Measurements from ENCODE around the gene GFM1. TPM values are rescaled to one million over a fixed set of nuclear protein-coding genes. Genes with fewer than 3 reads are reported as not detected.

The GFM1 gene
- total RNA-seq, 1 donor from 2014 or later: 37.2 TPM

DNA sequence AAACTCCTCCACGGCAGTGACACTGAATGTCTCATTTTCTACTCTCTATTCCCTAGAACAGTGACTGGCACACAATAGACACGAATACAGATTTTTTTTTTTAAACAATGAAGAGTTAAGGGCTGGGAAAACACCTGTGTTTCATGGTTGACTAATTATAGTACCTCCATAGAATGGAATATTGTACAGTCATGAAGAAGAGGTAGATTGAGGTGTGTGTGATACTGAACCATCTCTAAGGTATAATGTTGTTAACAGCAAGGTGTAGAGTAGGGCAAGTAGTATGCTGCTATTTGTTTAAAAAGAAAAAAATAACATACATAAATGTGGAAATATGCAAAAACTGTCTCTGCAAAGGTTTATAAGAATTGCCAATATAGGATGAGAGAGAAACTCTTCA lies 93.1 kb downstream of the GFM1 start:
- no peak overlapping the region for H3K27ac Mint-ChIP-seq
- peaks cover 27% of the 10 kb centered on the region for H3K4me1 Mint-ChIP-seq
- no peak for DNase-seq (ENCODE audit: low spot score in 2 of 2, unreplicated experiment in 2 of 2)
- peaks cover 56% of the 10 kb centered on the region for H3K36me3 Mint-ChIP-seq
- TF ChIP-seq, protein P1, sequence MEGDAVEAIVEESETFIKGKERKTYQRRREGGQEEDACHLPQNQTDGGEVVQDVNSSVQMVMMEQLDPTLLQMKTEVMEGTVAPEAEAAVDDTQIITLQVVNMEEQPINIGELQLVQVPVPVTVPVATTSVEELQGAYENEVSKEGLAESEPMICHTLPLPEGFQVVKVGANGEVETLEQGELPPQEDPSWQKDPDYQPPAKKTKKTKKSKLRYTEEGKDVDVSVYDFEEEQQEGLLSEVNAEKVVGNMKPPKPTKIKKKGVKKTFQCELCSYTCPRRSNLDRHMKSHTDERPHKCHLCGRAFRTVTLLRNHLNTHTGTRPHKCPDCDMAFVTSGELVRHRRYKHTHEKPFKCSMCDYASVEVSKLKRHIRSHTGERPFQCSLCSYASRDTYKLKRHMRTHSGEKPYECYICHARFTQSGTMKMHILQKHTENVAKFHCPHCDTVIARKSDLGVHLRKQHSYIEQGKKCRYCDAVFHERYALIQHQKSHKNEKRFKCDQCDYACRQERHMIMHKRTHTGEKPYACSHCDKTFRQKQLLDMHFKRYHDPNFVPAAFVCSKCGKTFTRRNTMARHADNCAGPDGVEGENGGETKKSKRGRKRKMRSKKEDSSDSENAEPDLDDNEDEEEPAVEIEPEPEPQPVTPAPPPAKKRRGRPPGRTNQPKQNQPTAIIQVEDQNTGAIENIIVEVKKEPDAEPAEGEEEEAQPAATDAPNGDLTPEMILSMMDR (IDR thresholded peaks at IDR 0.05; ENCODE audit: unreplicated experiment): no peak
- peaks cover 13% of the 10 kb centered on the region for H3K9me3 Mint-ChIP-seq
- no peak overlapping the region for H3K4me3 Mint-ChIP-seq
- no peaks in the 10 kb centered on the region for H3K27me3 Mint-ChIP-seq (ENCODE audit: low read depth)

GRCh38 chr3:158737976-158738615 lies 93.8 kb downstream of the GFM1 start:
- TF ChIP-seq, protein P1 (IDR thresholded peaks at IDR 0.05; ENCODE audit: unreplicated experiment): no peak
- Mint-ChIP-seq H3K27me3 (ENCODE audit: low read depth) (no peaks in the 10 kb centered on the region), H3K36me3 (peaks cover 62% of the 10 kb centered on the region), H3K4me3 (no peak overlapping the region), H3K9me3 (peaks cover 13% of the 10 kb centered on the region), H3K27ac (peak overlapping the region; percentile 91), H3K4me1 (peaks cover 24% of the 10 kb centered on the region)
- DNase-seq (ENCODE audit: low spot score in 2 of 2, unreplicated experiment in 2 of 2): no peak

DNA sequence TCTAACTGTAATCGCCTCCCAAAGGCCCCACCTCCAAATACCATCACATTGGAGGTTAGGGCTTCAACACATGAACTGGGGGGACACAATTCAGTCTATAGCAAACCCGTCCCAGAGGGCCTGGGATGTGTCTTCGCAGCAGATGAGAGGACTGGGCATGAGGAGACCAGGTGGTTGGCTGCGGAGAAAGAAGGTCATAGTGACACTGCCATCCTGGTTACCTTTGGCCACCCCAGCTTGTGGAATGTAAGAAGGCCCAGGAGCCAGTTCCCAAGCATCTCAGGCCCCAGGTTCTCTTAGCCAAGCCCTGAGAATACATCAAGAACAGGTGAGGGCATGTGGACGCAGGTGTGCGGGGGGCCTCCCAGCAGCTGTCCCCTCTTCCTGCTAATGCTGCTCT lies 94.3 kb downstream of the GFM1 start:
- Mint-ChIP-seq H3K9me3 (peaks cover 13% of the 10 kb centered on the region), H3K4me3 (no peak overlapping the region), H3K27me3 (ENCODE audit: low read depth) (no peaks in the 10 kb centered on the region), H3K36me3 (peaks cover 67% of the 10 kb centered on the region), H3K27ac (no peak overlapping the region), H3K4me1 (peaks cover 22% of the 10 kb centered on the region)
- DNase-seq (ENCODE audit: low spot score in 2 of 2, unreplicated experiment in 2 of 2): no peak
- TF ChIP-seq, protein P1 (IDR thresholded peaks at IDR 0.05; ENCODE audit: unreplicated experiment): no peak

- H3K4me1 Mint-ChIP-seq: peaks cover 22% of the 10 kb centered on the region
- TF ChIP-seq, protein P1 (IDR thresholded peaks at IDR 0.05; ENCODE audit: unreplicated experiment): no peak
- no peaks in the 10 kb centered on the region for H3K27me3 Mint-ChIP-seq (ENCODE audit: low read depth)
- H3K27ac Mint-ChIP-seq: no peak overlapping the region
- peaks cover 67% of the 10 kb centered on the region for H3K36me3 Mint-ChIP-seq
- DNase-seq (ENCODE audit: low spot score in 2 of 2, unreplicated experiment in 2 of 2): no peak
- H3K9me3 Mint-ChIP-seq: peaks cover 13% of the 10 kb centered on the region
- H3K4me3 Mint-ChIP-seq: no peak overlapping the region
These were observed 94.8 kb downstream of the GFM1 start for GRCh38 chr3:158739078-158739477.

- H3K27me3 Mint-ChIP-seq (ENCODE audit: low read depth): no peaks in the 10 kb centered on the region
- TF ChIP-seq, protein P1 (IDR thresholded peaks at IDR 0.05; ENCODE audit: unreplicated experiment): no peak
- DNase-seq (ENCODE audit: low spot score in 2 of 2, unreplicated experiment in 2 of 2): no peak
These were observed 95.3 kb downstream of the GFM1 start for GRCh38 chr3:158739661-158740060.

More at GRCh38 chr3:158739661-158740060, 95.3 kb downstream of the GFM1 start:
- H3K27ac Mint-ChIP-seq: peak overlapping the region; percentile 75
- H3K4me3 Mint-ChIP-seq: no peak overlapping the region
- H3K9me3 Mint-ChIP-seq: peaks cover 15% of the 10 kb centered on the region
- H3K36me3 Mint-ChIP-seq: peaks cover 68% of the 10 kb centered on the region
- peaks cover 21% of the 10 kb centered on the region for H3K4me1 Mint-ChIP-seq

Other genes starting within 250 kb of the GFM1 start
- gene MLF1, start 73.3 kb upstream of the GFM1 start, total RNA-seq: 10.3 to 14.0 TPM (median 12.2 TPM) in 3 replicates
- gene LXN, start 28.1 kb downstream of the GFM1 start, total RNA-seq: 42.6 to 46.7 TPM (median 46.7 TPM) in 3 replicates
- gene RARRES1, start 87.9 kb downstream of the GFM1 start, total RNA-seq: 48.9 to 53.0 TPM (median 51.9 TPM) in 3 replicates
- gene MFSD1, start 157.5 kb downstream of the GFM1 start, total RNA-seq: 30.9 to 32.2 TPM (median 31.5 TPM) in 3 replicates